ENCODE data around the gene MAPK8IP3. TPM values are rescaled to one million over a fixed set of nuclear protein-coding genes. Genes with fewer than 3 reads are reported as not detected.
A peak's percentile ranks its signal among the peaks of the same experiment; 100 is the strongest.

Gene MAPK8IP3
- total and polyA plus RNA-seq, 9 of the 15 experiments (the other 6 are each of a cell fraction or from before 2014, with no cell fraction given): 0.17 to 58.7 (median 16.7) TPM

DNA sequence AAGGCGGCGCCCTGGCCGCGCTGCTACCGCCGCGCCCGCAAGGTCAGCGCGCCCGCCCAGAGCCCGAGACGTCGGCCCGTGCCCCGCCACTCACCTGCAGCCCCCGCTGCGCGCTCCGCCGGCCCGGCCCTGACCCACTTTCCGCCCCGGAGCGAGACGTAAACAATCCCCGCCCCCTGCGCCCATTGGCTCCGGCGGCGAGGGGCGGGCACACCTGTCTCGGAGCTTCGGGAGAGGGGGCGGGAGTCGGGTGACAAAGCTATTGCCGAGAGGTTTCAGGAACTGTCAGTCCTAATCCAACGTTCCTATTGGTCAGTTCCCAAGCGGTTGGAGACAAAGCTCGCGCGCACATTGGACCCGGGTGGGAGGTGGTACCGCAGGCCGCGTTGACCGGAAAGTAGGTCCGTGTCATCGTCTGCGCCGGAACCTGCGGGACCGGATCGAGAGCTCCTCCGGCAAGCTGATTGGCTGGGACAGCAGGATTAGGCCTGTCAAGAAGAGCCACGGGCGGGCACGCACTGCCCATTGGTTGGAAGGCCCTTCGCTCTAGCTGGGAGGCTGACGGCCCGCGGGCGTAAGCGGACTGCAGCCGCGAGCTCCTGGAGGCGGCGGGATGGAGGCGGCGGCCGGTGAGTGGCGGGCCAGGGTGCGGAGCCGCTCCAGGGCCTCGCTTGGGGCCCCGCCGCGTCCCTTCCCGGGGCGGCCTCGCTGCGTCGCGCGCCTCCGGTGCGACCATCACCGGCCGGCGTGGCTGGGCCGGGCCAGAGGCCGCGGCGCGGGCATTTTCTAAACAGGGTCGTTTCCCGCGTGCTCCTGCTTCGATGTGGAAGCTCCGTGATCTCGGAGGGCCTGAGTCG lies 76.6 kb downstream of the MAPK8IP3 start, which contains the start of the genes NUBP2 and SPSB3 (continued):
- TF ChIP-seq PRPF4 (IDR thresholded peaks at IDR 0.05; ENCODE audit: insufficient read depth, low read depth, low read length, poor library complexity, severe bottlenecking): no peak
- TF ChIP-seq ESRRA (IDR thresholded peaks at IDR 0.05; ENCODE audit: borderline replicate concordance, low read depth): peak; percentile 55; the same call in 1 of the 2 replicates
- no peak; a peak in 1 of 4 replicates for TF ChIP-seq KDM4B (IDR thresholded peaks at IDR 0.05; ENCODE audit: borderline replicate concordance in 2 of 2, low read depth in 1 of 2)
- no peak for TF ChIP-seq EP300 (IDR thresholded peaks at IDR 0.05; ENCODE audit: low read length)
- TF ChIP-seq SRF (CRISPR knock-in tag; IDR thresholded peaks at IDR 0.05): peak in 1 of 2 experiments; percentile 6; a peak in 1 of 4 replicates
- TF ChIP-seq CTBP1 (IDR thresholded peaks at IDR 0.05; ENCODE audit: borderline replicate concordance): peak; percentile 74
- no peak for TF ChIP-seq ZNF76 (CRISPR knock-in tag; IDR thresholded peaks at IDR 0.05; ENCODE audit: borderline replicate concordance)
- no peak for TF ChIP-seq BMI1 (IDR thresholded peaks at IDR 0.05; ENCODE audit: low read length)
- no peak for TF ChIP-seq SAFB2 (IDR thresholded peaks at IDR 0.05; ENCODE audit: borderline replicate concordance, low read depth, low read length, severe bottlenecking)
- TF ChIP-seq, protein P1, sequence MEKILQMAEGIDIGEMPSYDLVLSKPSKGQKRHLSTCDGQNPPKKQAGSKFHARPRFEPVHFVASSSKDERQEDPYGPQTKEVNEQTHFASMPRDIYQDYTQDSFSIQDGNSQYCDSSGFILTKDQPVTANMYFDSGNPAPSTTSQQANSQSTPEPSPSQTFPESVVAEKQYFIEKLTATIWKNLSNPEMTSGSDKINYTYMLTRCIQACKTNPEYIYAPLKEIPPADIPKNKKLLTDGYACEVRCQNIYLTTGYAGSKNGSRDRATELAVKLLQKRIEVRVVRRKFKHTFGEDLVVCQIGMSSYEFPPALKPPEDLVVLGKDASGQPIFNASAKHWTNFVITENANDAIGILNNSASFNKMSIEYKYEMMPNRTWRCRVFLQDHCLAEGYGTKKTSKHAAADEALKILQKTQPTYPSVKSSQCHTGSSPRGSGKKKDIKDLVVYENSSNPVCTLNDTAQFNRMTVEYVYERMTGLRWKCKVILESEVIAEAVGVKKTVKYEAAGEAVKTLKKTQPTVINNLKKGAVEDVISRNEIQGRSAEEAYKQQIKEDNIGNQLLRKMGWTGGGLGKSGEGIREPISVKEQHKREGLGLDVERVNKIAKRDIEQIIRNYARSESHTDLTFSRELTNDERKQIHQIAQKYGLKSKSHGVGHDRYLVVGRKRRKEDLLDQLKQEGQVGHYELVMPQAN (IDR thresholded peaks at IDR 0.05; ENCODE audit: borderline replicate concordance): no peak; the same call in 1 of the 2 replicates
- TF ChIP-seq ZNF431 (CRISPR knock-in tag; IDR thresholded peaks at IDR 0.05): no peak
- TF ChIP-seq, protein P2, sequence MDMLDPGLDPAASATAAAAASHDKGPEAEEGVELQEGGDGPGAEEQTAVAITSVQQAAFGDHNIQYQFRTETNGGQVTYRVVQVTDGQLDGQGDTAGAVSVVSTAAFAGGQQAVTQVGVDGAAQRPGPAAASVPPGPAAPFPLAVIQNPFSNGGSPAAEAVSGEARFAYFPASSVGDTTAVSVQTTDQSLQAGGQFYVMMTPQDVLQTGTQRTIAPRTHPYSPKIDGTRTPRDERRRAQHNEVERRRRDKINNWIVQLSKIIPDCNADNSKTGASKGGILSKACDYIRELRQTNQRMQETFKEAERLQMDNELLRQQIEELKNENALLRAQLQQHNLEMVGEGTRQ (CRISPR knock-in tag; IDR thresholded peaks at IDR 0.05): no peak
- 0 out of 2 replicates have a peak, but pooled peaks have one; percentile 15 for TF ChIP-seq ZNF57 (CRISPR knock-in tag; IDR thresholded peaks at IDR 0.05)
- TF ChIP-seq NFYB (IDR thresholded peaks at IDR 0.05; ENCODE audit: extremely low read depth, insufficient read length): peak; percentile 99
- peak; percentile 64 for TF ChIP-seq EGR1 (conservative IDR thresholded peaks at IDR 0.05)
- no peak for TF ChIP-seq ZNF583 (CRISPR knock-in tag; IDR thresholded peaks at IDR 0.05)
- TF ChIP-seq FIP1L1 (IDR thresholded peaks at IDR 0.05; ENCODE audit: low read depth, low read length, poor library complexity, severe bottlenecking): peak; percentile 5
- peak; percentile 77 for TF ChIP-seq ATF1 (CRISPR knock-in tag; IDR thresholded peaks at IDR 0.05)
- TF ChIP-seq ATF1 (tag; IDR thresholded peaks at IDR 0.05): peak; percentile 99
- no peak for TF ChIP-seq TOE1 (IDR thresholded peaks at IDR 0.05; ENCODE audit: borderline replicate concordance)
- TF ChIP-seq TOE1 (CRISPR knock-in tag; IDR thresholded peaks at IDR 0.05; ENCODE audit: borderline replicate concordance, low read depth): no peak
- no peak for TF ChIP-seq CHD4 (IDR thresholded peaks at IDR 0.05; ENCODE audit: insufficient read depth, insufficient replicate concordance, low read depth, low read length, poor library complexity, severe bottlenecking)
- TF ChIP-seq, protein P3, sequence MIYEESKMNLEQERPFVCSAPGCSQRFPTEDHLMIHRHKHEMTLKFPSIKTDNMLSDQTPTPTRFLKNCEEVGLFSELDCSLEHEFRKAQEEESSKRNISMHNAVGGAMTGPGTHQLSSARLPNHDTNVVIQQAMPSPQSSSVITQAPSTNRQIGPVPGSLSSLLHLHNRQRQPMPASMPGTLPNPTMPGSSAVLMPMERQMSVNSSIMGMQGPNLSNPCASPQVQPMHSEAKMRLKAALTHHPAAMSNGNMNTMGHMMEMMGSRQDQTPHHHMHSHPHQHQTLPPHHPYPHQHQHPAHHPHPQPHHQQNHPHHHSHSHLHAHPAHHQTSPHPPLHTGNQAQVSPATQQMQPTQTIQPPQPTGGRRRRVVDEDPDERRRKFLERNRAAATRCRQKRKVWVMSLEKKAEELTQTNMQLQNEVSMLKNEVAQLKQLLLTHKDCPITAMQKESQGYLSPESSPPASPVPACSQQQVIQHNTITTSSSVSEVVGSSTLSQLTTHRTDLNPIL (CRISPR knock-in tag; IDR thresholded peaks at IDR 0.05): no peak
- peak; percentile 52; the same call in 1 of the 2 replicates for TF ChIP-seq POLR2AphosphoS5 (IDR thresholded peaks at IDR 0.05; ENCODE audit: control insufficient read depth, insufficient read depth, low read depth, low read length)
